B cell (primary cell): Measurements from ENCODE around the gene TBC1D22A. TPM values are rescaled to one million over a fixed set of nuclear protein-coding genes. Genes with fewer than 3 reads are reported as not detected.

Experiments used
- ATAC-seq: fragments of 200-7000 bp; cut with Tn5 transposase; one replicate; pipeline ENCODE4 v1.10.0; 2021; ENCODE audit warnings: low read depth, mild to moderate bottlenecking, moderate number of reproducible peaks, moderate library complexity
- CTCF ChIA-PET: fragments of 350-600 bp; sonication (Branson Sonifier 250); formaldehyde crosslinking; loops from one replicate; lab custom pipeline; 2021; ENCODE audit warnings: antibody characterized with exemption, inconsistent platforms; lab: Charles Lee
- POLR2A ChIA-PET: fragments of 350-600 bp; sonication (Branson Sonifier 250); formaldehyde crosslinking; loops from one replicate; lab custom pipeline; 2021; ENCODE audit warnings: antibody characterized with exemption; lab: Charles Lee
- DNase-seq: peaks from one replicate; pipeline ENCODE4 v3.0.0; 2013
- H2AFZ ChIP-seq: 2 replicates; pipeline ENCODE4 v1.6.1; 2012; ENCODE audit warnings: mild to moderate bottlenecking, low read depth, low read length; ENCODE audit not compliant: insufficient read depth, poor library complexity, severe bottlenecking
- H3K27ac ChIP-seq, 2 donors: 1 replicate in 1 of 2; 2 replicates in 1 of 2; pipeline ENCODE4 v1.5.1; 2012 to 2013; ENCODE audit warnings: low read length in 2 of 2, mild to moderate bottlenecking in 2 of 2, moderate library complexity in 1 of 2
- H3K27me3 ChIP-seq, 4 experiments: fragments of 200-600 bp in 1 of 4; sonication (generic) in 1 of 4; replicated peaks in 1 of 4; 1 replicate in 2 of 4; 2 replicates in 2 of 4; pipeline versions ENCODE4 v1.6.1 to v1.7.0; 2013 to 2016; ENCODE audit warnings: low read length in 3 of 4, mild to moderate bottlenecking in 2 of 4, mixed read lengths in 1 of 4, moderate library complexity in 1 of 4; ENCODE audit not compliant: insufficient read depth in 4 of 4, control insufficient read depth in 3 of 4; ENCODE audit errors: control extremely low read depth in 1 of 4
- H3K36me3 ChIP-seq, 2 experiments: replicated peaks in 1 of 2; 1 replicate in 1 of 2; 2 replicates in 1 of 2; pipeline versions ENCODE4 v1.6.1 to v1.7.1; 2013; ENCODE audit warnings: low read length in 1 of 2; ENCODE audit not compliant: insufficient read depth in 2 of 2, control insufficient read depth in 1 of 2; ENCODE audit errors: control extremely low read depth in 1 of 2, extremely low read depth in 1 of 2
- H3K4me1 ChIP-seq, 2 donors: fragments of 200-600 bp in 1 of 2; sonication (generic) in 1 of 2; 1 replicate in 1 of 2; 2 replicates in 1 of 2; pipeline versions ENCODE4 v1.5.1 to v1.6.1; 2013 to 2017; ENCODE audit warnings: low read length in 2 of 2; ENCODE audit not compliant: control insufficient read depth in 2 of 2, insufficient read depth in 2 of 2
- H3K4me2 ChIP-seq: replicated peaks from 2 replicates; pipeline ENCODE3; 2012; ENCODE audit warnings: mild to moderate bottlenecking, low read depth, low read length; ENCODE audit not compliant: poor library complexity, severe bottlenecking
- H3K4me3 ChIP-seq, 5 experiments: fragments of 200-600 bp in 1 of 5; sonication (generic) in 1 of 5; 1 replicate in 3 of 5; 2 replicates in 2 of 5; pipeline versions ENCODE4 v1.5.1 to v1.7.0; 2011 to 2016; ENCODE audit warnings: low read length in 4 of 5, mild to moderate bottlenecking in 4 of 5, low read depth in 2 of 5, control low read depth in 1 of 5, moderate library complexity in 1 of 5; ENCODE audit not compliant: insufficient read depth in 1 of 5; ENCODE audit errors: control extremely low read depth in 1 of 5, extremely low read depth in 1 of 5
- H3K79me2 ChIP-seq: fragments of 200-600 bp; sonication (generic); one replicate; pipeline ENCODE4 v1.6.0; 2016; ENCODE audit warnings: low read length; ENCODE audit not compliant: control insufficient read depth, insufficient read depth
- H3K9ac ChIP-seq: fragments of 200-600 bp; sonication (generic); 2 replicates; pipeline ENCODE4 v1.6.1; 2017; ENCODE audit warnings: mild to moderate bottlenecking, low read length, moderate library complexity
- H3K9me3 ChIP-seq, 3 donors: one replicate each; pipeline versions ENCODE4 v1.6.1 to v1.7.1; 2013; ENCODE audit warnings: low read length in 2 of 3; ENCODE audit not compliant: control insufficient read depth in 2 of 3, insufficient read depth in 1 of 3; ENCODE audit errors: control extremely low read depth in 1 of 3
- H4K20me1 ChIP-seq: 2 replicates; pipeline ENCODE4 v1.6.0; 2012; ENCODE audit warnings: mild to moderate bottlenecking, low read length; ENCODE audit not compliant: insufficient read depth, control insufficient read depth, poor library complexity, severe bottlenecking
- H3K27ac Mint-ChIP-seq: one replicate; pipeline ENCODE4 v1.8.0; 2021; ENCODE audit warnings: mixed read lengths
- H3K27me3 Mint-ChIP-seq: one replicate; pipeline ENCODE4 v1.8.0; 2021; ENCODE audit warnings: mixed read lengths
- H3K4me1 Mint-ChIP-seq: one replicate; pipeline ENCODE4 v1.8.0; 2021; ENCODE audit warnings: mixed read lengths
- H3K4me3 Mint-ChIP-seq: one replicate; pipeline ENCODE4 v1.8.0; 2021; ENCODE audit warnings: mixed read lengths
- H3K9me3 Mint-ChIP-seq: one replicate; pipeline ENCODE4 v1.8.0; 2022; ENCODE audit warnings: mixed read lengths; ENCODE audit not compliant: insufficient read depth
- CTCF ChIP-seq: fragments of 200-600 bp; IDR thresholded peaks from one replicate; pipeline ENCODE4 v1.8.0; 2022; ENCODE audit warnings: antibody characterized with exemption, mild to moderate bottlenecking
- EZH2 ChIP-seq: IDR thresholded peaks from 2 replicates; pipeline ENCODE4 v1.6.1; 2012; ENCODE audit warnings: borderline replicate concordance, low read depth, mild to moderate bottlenecking, moderate library complexity, low read length; ENCODE audit not compliant: insufficient read depth, poor library complexity, severe bottlenecking
- WGBS: methylation state at CpG from one replicate; pipeline ENCODE4 v1.1.5; 2013; ENCODE audit warnings: missing lambda C conversion rate; ENCODE audit not compliant: insufficient coverage; 5-methylcytosine and 5-hydroxymethylcytosine counted together
- intact Hi-C: fragments of 100-400 bp; cut with micrococcal nuclease; formaldehyde crosslinking; loops from one replicate; pipeline ENCODE4 v1.10.0; 2022
- polyA plus RNA-seq: library from polyadenylated mRNA; depleted of rRNA; stranded (reverse); fragments of >200 nt; gene quantifications from 2 replicates; pipeline ENCODE4 v1.2.3, GENCODE V29; 2012
- total RNA-seq, 2 donors: library from RNA; stranded (reverse); fragments of 120-200 nt in 1 of 2; gene quantifications; 1 replicate in 1 of 2; 2 replicates in 1 of 2; pipeline versions ENCODE4 v1.2.3 to v1.2.4, GENCODE V29; 2013 to 2022

The TBC1D22A gene
- total and polyA plus RNA-seq, 2 donors (not counting 1 experiment from before 2014, with no cell fraction given) = 73.8 to 128 TPM

- H3K27me3 Mint-ChIP-seq = no peaks in the 10 kb centered on the region
- ATAC-seq = peak; percentile 41
Measured at GRCh38 chr22:47161631-47162030, 399.2 kb downstream of the TBC1D22A start.

GRCh38 chr22:47162865-47163264, 400.4 kb downstream of the TBC1D22A start:
- H3K4me3 Mint-ChIP-seq = no peak overlapping the region
- no peak for ATAC-seq
- Histone ChIP-seq H3K36me3 (peaks cover 6 to 40% of the 10 kb centered on the region in 2 experiments), H2AFZ (no peak overlapping the region), H3K4me1 (no peaks in the 10 kb centered on the region), H3K4me3 (no peak overlapping the region), H4K20me1 (peaks cover 90% of the 10 kb centered on the region), H3K4me2 (no peak overlapping the region), H3K9me3 (no peaks in the 10 kb centered on the region), H3K9ac (no peak overlapping the region), H3K79me2 (peaks cover 5% of the 10 kb centered on the region), H3K27ac (no peak overlapping the region), H3K27me3 (no peaks in the 10 kb centered on the region)
- intact Hi-C loops = no loop called here
- CTCF ChIA-PET = no interaction called here
- H3K4me1 Mint-ChIP-seq = peaks cover 15% of the 10 kb centered on the region
- H3K27me3 Mint-ChIP-seq = no peaks in the 10 kb centered on the region
- 75% methylated on average over 10 of the region's 10 CpGs for WGBS
- DNase-seq = no peak
- TF ChIP-seq CTCF = no peak
- no peak for TF ChIP-seq EZH2
- H3K9me3 Mint-ChIP-seq = no peaks in the 10 kb centered on the region
- POLR2A ChIA-PET = no interaction called here
- no peak overlapping the region for H3K27ac Mint-ChIP-seq

More at GRCh38 chr22:47161631-47162030, 399.2 kb downstream of the TBC1D22A start:
- H3K4me3 Mint-ChIP-seq = no peak overlapping the region
- H3K4me1 ChIP-seq = no peaks in the 10 kb centered on the region
- H3K9me3 ChIP-seq = no peaks in the 10 kb centered on the region
- H2AFZ ChIP-seq = no peak overlapping the region
- no peak overlapping the region for H3K27ac ChIP-seq
- H3K4me1 Mint-ChIP-seq = peaks cover 15% of the 10 kb centered on the region
- no peak overlapping the region for H3K27ac Mint-ChIP-seq
- POLR2A ChIA-PET = no interaction called here
- H3K36me3 ChIP-seq = peaks cover 4 to 37% of the 10 kb centered on the region in 2 experiments
- no peak overlapping the region for H3K9ac ChIP-seq
- intact Hi-C loops = no loop called here
- H3K9me3 Mint-ChIP-seq = no peaks in the 10 kb centered on the region
- TF ChIP-seq CTCF = no peak
- no peak for TF ChIP-seq EZH2
- CTCF ChIA-PET = no interaction called here
- no peak overlapping the region for H3K4me3 ChIP-seq
- H3K27me3 ChIP-seq = no peaks in the 10 kb centered on the region
- H3K79me2 ChIP-seq = peaks cover 5% of the 10 kb centered on the region
- DNase-seq = no peak
- H4K20me1 ChIP-seq = peaks cover 89% of the 10 kb centered on the region
- H3K4me2 ChIP-seq = no peak overlapping the region
- WGBS = 37% methylated on average over 17 of the region's 17 CpGs
